CD14-positive monocyte (primary cell): Measurements from ENCODE around the gene WDR43. TPM values are rescaled to one million over a fixed set of nuclear protein-coding genes. Genes with fewer than 3 reads are reported as not detected.

ENCODE experiments used
- DNase-seq, 3 donors: peaks; one replicate each; pipeline ENCODE4 v3.0.0-alpha.2; 2011 to 2022
- H2AFZ ChIP-seq: 2 replicates; pipeline ENCODE4 v1.6.0; 2012; ENCODE audit warnings: mild to moderate bottlenecking, low read depth, low read length, inconsistent platforms; ENCODE audit not compliant: insufficient read depth, poor library complexity, severe bottlenecking
- H3K27ac ChIP-seq, 2 donors: 1 replicate in 1 of 2; 2 replicates in 1 of 2; pipeline ENCODE4 v1.5.1; 2012 to 2013; ENCODE audit warnings: low read length in 2 of 2, control low read depth in 1 of 2, inconsistent platforms in 1 of 2, low read depth in 1 of 2, mild to moderate bottlenecking in 1 of 2
- H3K27me3 ChIP-seq, 2 donors: one replicate each; pipeline versions ENCODE4 v1.6.0 to v1.6.1; 2011 to 2013; ENCODE audit warnings: low read length in 2 of 2; ENCODE audit not compliant: control insufficient read depth in 2 of 2, insufficient read depth in 2 of 2
- H3K36me3 ChIP-seq, 2 donors: replicated peaks in 1 of 2; 1 replicate in 1 of 2; 2 replicates in 1 of 2; pipeline versions ENCODE4 v1.5.1 to v1.6.1; 2012 to 2013; ENCODE audit warnings: low read length in 2 of 2, control low read depth in 1 of 2, inconsistent platforms in 1 of 2, mild to moderate bottlenecking in 1 of 2; ENCODE audit not compliant: insufficient read depth in 2 of 2, control insufficient read depth in 1 of 2
- H3K4me1 ChIP-seq, 2 donors: 1 replicate in 1 of 2; 2 replicates in 1 of 2; pipeline versions ENCODE4 v1.5.1 to v1.6.1; 2012 to 2013; ENCODE audit warnings: low read length in 2 of 2, control low read depth in 1 of 2, inconsistent platforms in 1 of 2, mild to moderate bottlenecking in 1 of 2, moderate library complexity in 1 of 2; ENCODE audit not compliant: insufficient read depth in 2 of 2, control insufficient read depth in 1 of 2
- H3K4me2 ChIP-seq: replicated peaks from 2 replicates; pipeline ENCODE3; 2012; ENCODE audit warnings: low read length, moderate library complexity, mild to moderate bottlenecking; ENCODE audit not compliant: poor library complexity, severe bottlenecking; ENCODE audit errors: extremely low read depth
- H3K4me3 ChIP-seq, 3 experiments: fragments of 200-600 bp in 1 of 3; sonication (generic) in 1 of 3; replicated peaks in 1 of 3; 1 replicate in 2 of 3; 2 replicates in 1 of 3; pipeline ENCODE4 v1.5.1; 2011 to 2013; ENCODE audit warnings: low read length in 3 of 3, mild to moderate bottlenecking in 3 of 3, control low read depth in 2 of 3, low read depth in 2 of 3, inconsistent platforms in 1 of 3, moderate library complexity in 1 of 3
- H3K79me2 ChIP-seq: 2 replicates; pipeline ENCODE4 v1.6.0; 2012; ENCODE audit warnings: mild to moderate bottlenecking, control low read depth, inconsistent platforms, low read length, moderate library complexity; ENCODE audit not compliant: insufficient read depth
- H3K9ac ChIP-seq: 2 replicates; pipeline ENCODE4 v1.6.0; 2017; ENCODE audit warnings: low read length, mild to moderate bottlenecking; ENCODE audit not compliant: insufficient read depth, poor library complexity, severe bottlenecking
- H3K9me3 ChIP-seq, 2 donors: replicated peaks in 1 of 2; 1 replicate in 1 of 2; 2 replicates in 1 of 2; pipeline versions ENCODE4 v1.5.1 to v1.6.1; 2012 to 2013; ENCODE audit warnings: low read length in 2 of 2, control low read depth in 1 of 2; ENCODE audit not compliant: control insufficient read depth in 1 of 2, insufficient read depth in 1 of 2
- H4K20me1 ChIP-seq: 2 replicates; pipeline ENCODE4 v1.6.0; 2012; ENCODE audit warnings: mild to moderate bottlenecking, low read length, control low read depth, moderate library complexity; ENCODE audit not compliant: insufficient read depth
- H3K27ac Mint-ChIP-seq, 7 donors: one replicate each; pipeline ENCODE4 v1.8.0; 2020; ENCODE audit warnings: mild to moderate bottlenecking in 7 of 7, mixed read lengths in 7 of 7, moderate library complexity in 6 of 7, inconsistent platforms in 2 of 7
- H3K27me3 Mint-ChIP-seq, 3 donors: one replicate each; pipeline ENCODE4 v1.8.0; 2021 to 2022; ENCODE audit warnings: low read depth in 3 of 3, mild to moderate bottlenecking in 3 of 3, mixed read lengths in 3 of 3, moderate library complexity in 3 of 3, inconsistent platforms in 1 of 3
- H3K36me3 Mint-ChIP-seq, 2 donors: one replicate each; pipeline ENCODE4 v1.8.0; 2020; ENCODE audit warnings: mixed read lengths in 2 of 2, inconsistent platforms in 1 of 2, mild to moderate bottlenecking in 1 of 2
- H3K4me1 Mint-ChIP-seq: one replicate; pipeline ENCODE4 v1.8.0; 2020; ENCODE audit warnings: mild to moderate bottlenecking, mixed read lengths
- H3K4me3 Mint-ChIP-seq, 2 donors: one replicate each; pipeline ENCODE4 v1.8.0; 2020; ENCODE audit warnings: mild to moderate bottlenecking in 2 of 2, mixed read lengths in 2 of 2, moderate library complexity in 1 of 2
- H3K9me3 Mint-ChIP-seq, 7 donors: one replicate each; pipeline ENCODE4 v1.8.0; 2020 to 2022; ENCODE audit warnings: mixed read lengths in 7 of 7, mild to moderate bottlenecking in 6 of 7, moderate library complexity in 6 of 7, inconsistent platforms in 2 of 7
- WGBS: methylation state at CpG from one replicate; pipeline ENCODE4 v1.1.5; 2013; ENCODE audit warnings: missing lambda C conversion rate; ENCODE audit not compliant: insufficient coverage; 5-methylcytosine and 5-hydroxymethylcytosine counted together
- intact Hi-C, 2 donors: fragments of 100-400 bp; cut with micrococcal nuclease; formaldehyde crosslinking; loops; one replicate each; pipeline versions ENCODE4 v1.15.0 to v1.15.1; 2023
- polyA plus RNA-seq, 3 donors: library from polyadenylated mRNA; depleted of rRNA in 1 of 3; unstranded in 2 of 3; stranded (reverse) in 1 of 3; fragments of 300-500 nt in 2 of 3; fragments of >200 nt in 1 of 3; fragmentation: Illumina TruSeq in 2 of 3; gene quantifications; 1 replicate in 2 of 3; 2 replicates in 1 of 3; pipeline ENCODE4 v1.2.3, GENCODE V29; 2012 to 2021
- TF ChIP-seq, protein P1 (sequence below): fragments of 200-600 bp; IDR thresholded peaks from one replicate; pipeline ENCODE4 v1.8.0; 2022; ENCODE audit warnings: antibody characterized with exemption, mild to moderate bottlenecking

The WDR43 gene
- polyA plus RNA-seq, 3 donors = 12.2 to 19.2 (median 16.1) TPM

- Mint-ChIP-seq H3K4me1 (peaks cover 8% of the 10 kb centered on the region), H3K27me3 (no peaks in the 10 kb centered on the region), H3K9me3 (no peaks in the 10 kb centered on the region), H3K27ac (peak overlapping the region in 2 of 7 donors; percentile 35 to 65), H3K36me3 (peaks cover 67 to 82% of the 10 kb centered on the region in 2 donors), H3K4me3 (no peak overlapping the region)
- Histone ChIP-seq H3K27ac (no peak overlapping the region), H3K36me3 (peaks cover 70 to 96% of the 10 kb centered on the region in 2 donors), H3K9me3 (no peaks in the 10 kb centered on the region), H3K9ac (no peak overlapping the region), H2AFZ (no peak overlapping the region), H3K27me3 (no peaks in the 10 kb centered on the region), H3K4me2 (no peak overlapping the region), H3K4me3 (no peak overlapping the region), H4K20me1 (peaks cover 60% of the 10 kb centered on the region), H3K4me1 (peaks cover 0 to 9% of the 10 kb centered on the region in 2 donors), H3K79me2 (peaks cover 73% of the 10 kb centered on the region)
- TF ChIP-seq, protein P1, sequence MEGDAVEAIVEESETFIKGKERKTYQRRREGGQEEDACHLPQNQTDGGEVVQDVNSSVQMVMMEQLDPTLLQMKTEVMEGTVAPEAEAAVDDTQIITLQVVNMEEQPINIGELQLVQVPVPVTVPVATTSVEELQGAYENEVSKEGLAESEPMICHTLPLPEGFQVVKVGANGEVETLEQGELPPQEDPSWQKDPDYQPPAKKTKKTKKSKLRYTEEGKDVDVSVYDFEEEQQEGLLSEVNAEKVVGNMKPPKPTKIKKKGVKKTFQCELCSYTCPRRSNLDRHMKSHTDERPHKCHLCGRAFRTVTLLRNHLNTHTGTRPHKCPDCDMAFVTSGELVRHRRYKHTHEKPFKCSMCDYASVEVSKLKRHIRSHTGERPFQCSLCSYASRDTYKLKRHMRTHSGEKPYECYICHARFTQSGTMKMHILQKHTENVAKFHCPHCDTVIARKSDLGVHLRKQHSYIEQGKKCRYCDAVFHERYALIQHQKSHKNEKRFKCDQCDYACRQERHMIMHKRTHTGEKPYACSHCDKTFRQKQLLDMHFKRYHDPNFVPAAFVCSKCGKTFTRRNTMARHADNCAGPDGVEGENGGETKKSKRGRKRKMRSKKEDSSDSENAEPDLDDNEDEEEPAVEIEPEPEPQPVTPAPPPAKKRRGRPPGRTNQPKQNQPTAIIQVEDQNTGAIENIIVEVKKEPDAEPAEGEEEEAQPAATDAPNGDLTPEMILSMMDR = no peak
- WGBS = 100% methylated on average over 1 of the region's 4 CpGs
- DNase-seq = no peak
- intact Hi-C loops = no loop called here
These were observed 11.9 kb downstream of the WDR43 start for GRCh38 chr2:28906376-28906775.

DNA sequence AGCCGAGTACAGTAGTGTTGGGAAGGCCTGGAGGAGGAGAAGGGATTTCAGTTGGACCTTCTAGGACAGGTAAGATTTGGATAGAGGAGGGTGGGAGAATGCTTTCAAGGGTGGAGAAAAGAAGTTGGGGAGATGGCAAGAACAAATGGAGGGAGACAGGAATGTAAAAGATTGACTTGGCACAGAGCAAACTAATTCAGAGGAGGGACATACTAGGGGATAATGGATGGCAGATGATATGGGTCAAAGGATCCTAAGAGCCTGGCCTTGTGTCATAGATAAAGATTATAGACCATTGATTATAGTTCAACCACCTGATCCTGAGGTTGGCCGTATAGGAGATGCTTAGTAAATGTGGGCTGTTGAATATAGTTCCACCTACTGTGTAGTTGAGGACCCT is 12.4 kb downstream of the WDR43 start:
- no peak for DNase-seq
- H4K20me1 ChIP-seq = peaks cover 56% of the 10 kb centered on the region
- peaks cover 68 to 83% of the 10 kb centered on the region in 2 donors for H3K36me3 Mint-ChIP-seq
- no peak overlapping the region for H3K4me3 Mint-ChIP-seq
- H3K4me1 ChIP-seq = peaks cover 0 to 9% of the 10 kb centered on the region in 2 donors
- H3K27me3 ChIP-seq = no peaks in the 10 kb centered on the region
- TF ChIP-seq, protein P1 = no peak
- peaks cover 8% of the 10 kb centered on the region for H3K4me1 Mint-ChIP-seq
- H3K79me2 ChIP-seq = peaks cover 68% of the 10 kb centered on the region
- H3K27me3 Mint-ChIP-seq = no peaks in the 10 kb centered on the region
- no peak overlapping the region for H3K9ac ChIP-seq
- no peaks in the 10 kb centered on the region for H3K9me3 ChIP-seq
- WGBS = 88% methylated on average over 1 of the region's 2 CpGs
- peaks cover 74 to 96% of the 10 kb centered on the region in 2 donors for H3K36me3 ChIP-seq
- no peak overlapping the region for H2AFZ ChIP-seq
- intact Hi-C loops = no loop called here
- no peak overlapping the region for H3K4me3 ChIP-seq
- no peaks in the 10 kb centered on the region for H3K9me3 Mint-ChIP-seq
- H3K27ac ChIP-seq = no peak overlapping the region
- H3K4me2 ChIP-seq = no peak overlapping the region
- peak overlapping the region in 4 of 7 donors; percentile 4 to 42 (median 22) for H3K27ac Mint-ChIP-seq
